Chondrocyte (in vitro differentiated cells): ENCODE measurements around the gene HEPACAM. TPM values are rescaled to one million over a fixed set of nuclear protein-coding genes. Genes with fewer than 3 reads are reported as not detected.

ENCODE experiments used
- DNase-seq: peaks from one replicate; pipeline ENCODE4 v3.0.0; 2021; ENCODE audit warnings: mixed read lengths, low spot score
- H3K27ac Mint-ChIP-seq: one replicate; pipeline ENCODE4 v1.8.0; 2021; ENCODE audit warnings: mild to moderate bottlenecking, moderate library complexity, mixed read lengths; ENCODE audit not compliant: unreplicated experiment
- H3K27me3 Mint-ChIP-seq: 2 replicates; pipeline ENCODE4 v1.8.0; 2021; ENCODE audit warnings: low read depth, mixed read lengths
- H3K36me3 Mint-ChIP-seq: 2 replicates; pipeline ENCODE4 v1.8.0; 2021; ENCODE audit warnings: low read depth, mixed read lengths
- H3K4me1 Mint-ChIP-seq: 2 replicates; pipeline ENCODE4 v1.8.0; 2021; ENCODE audit warnings: low read depth, mild to moderate bottlenecking, mixed read lengths
- H3K4me3 Mint-ChIP-seq: one replicate; pipeline ENCODE4 v1.8.0; 2021; ENCODE audit warnings: mild to moderate bottlenecking, moderate library complexity, mixed read lengths; ENCODE audit not compliant: unreplicated experiment
- H3K9me3 Mint-ChIP-seq: 2 replicates; pipeline ENCODE4 v1.8.0; 2021; ENCODE audit warnings: low read depth, mixed read lengths
- CTCF ChIP-seq: fragments of 200-600 bp; sonication (generic); IDR thresholded peaks from 2 replicates; pipeline ENCODE4 v1.5.0; 2021; ENCODE audit warnings: antibody characterized with exemption, mild to moderate bottlenecking, moderate library complexity
- total RNA-seq: library from RNA; stranded (reverse); gene quantifications from 3 replicates; pipeline ENCODE4 v1.2.1, GENCODE V29; 2021

Gene HEPACAM
- total RNA-seq, 1 donor from 2014 or later, result not detected

GRCh38 chr11:124892146-124892545 is 43.7 kb downstream of the HEPACAM start:
- no peaks in the 10 kb centered on the region for H3K36me3 Mint-ChIP-seq
- H3K27ac Mint-ChIP-seq, result no peak overlapping the region
- no peak overlapping the region for H3K4me3 Mint-ChIP-seq
- no peaks in the 10 kb centered on the region for H3K9me3 Mint-ChIP-seq
- peaks cover under 1% of the 10 kb centered on the region for H3K4me1 Mint-ChIP-seq
- no peak for TF ChIP-seq CTCF
- DNase-seq, result no peak
- no peaks in the 10 kb centered on the region for H3K27me3 Mint-ChIP-seq

GRCh38 chr11:124891373-124891861 is 44.4 kb downstream of the HEPACAM start:
- Mint-ChIP-seq H3K36me3 (no peaks in the 10 kb centered on the region), H3K4me1 (no peaks in the 10 kb centered on the region), H3K9me3 (no peaks in the 10 kb centered on the region), H3K27ac (no peak overlapping the region), H3K4me3 (no peak overlapping the region), H3K27me3 (no peaks in the 10 kb centered on the region)
- no peak for DNase-seq
- TF ChIP-seq CTCF, result no peak

GRCh38 chr11:124890683-124891372 is 45.0 kb downstream of the HEPACAM start:
- TF ChIP-seq CTCF, result no peak
- no peaks in the 10 kb centered on the region for H3K27me3 Mint-ChIP-seq

GRCh38 chr11:124890151-124890550 is 45.7 kb downstream of the HEPACAM start:
- no peaks in the 10 kb centered on the region for H3K4me1 Mint-ChIP-seq
- no peaks in the 10 kb centered on the region for H3K9me3 Mint-ChIP-seq
- no peaks in the 10 kb centered on the region for H3K27me3 Mint-ChIP-seq
- DNase-seq, result no peak
- no peak overlapping the region for H3K4me3 Mint-ChIP-seq
- no peak for TF ChIP-seq CTCF
- H3K36me3 Mint-ChIP-seq, result no peaks in the 10 kb centered on the region
- H3K27ac Mint-ChIP-seq, result no peak overlapping the region

More at GRCh38 chr11:124890683-124891372, 45.0 kb downstream of the HEPACAM start:
- no peak for DNase-seq
- no peaks in the 10 kb centered on the region for H3K36me3 Mint-ChIP-seq
- H3K27ac Mint-ChIP-seq, result no peak overlapping the region
- no peaks in the 10 kb centered on the region for H3K4me1 Mint-ChIP-seq
- no peaks in the 10 kb centered on the region for H3K9me3 Mint-ChIP-seq
- no peak overlapping the region for H3K4me3 Mint-ChIP-seq

- no peak for TF ChIP-seq CTCF
- no peak overlapping the region for H3K27ac Mint-ChIP-seq
- DNase-seq, result no peak
- H3K27me3 Mint-ChIP-seq, result no peaks in the 10 kb centered on the region
- H3K4me3 Mint-ChIP-seq, result no peak overlapping the region
- H3K4me1 Mint-ChIP-seq, result no peaks in the 10 kb centered on the region
- no peaks in the 10 kb centered on the region for H3K36me3 Mint-ChIP-seq
- H3K9me3 Mint-ChIP-seq, result no peaks in the 10 kb centered on the region
These were observed 46.4 kb downstream of the HEPACAM start for GRCh38 chr11:124889191-124890091.
